HG02678 (cell line): Measurements from ENCODE around the gene TBX20.
"Not testable (repeated sequence)": the region's sequence is repeated elsewhere in the genome, so short reads cannot be mapped to it uniquely, and the experiment has no call there.

ENCODE experiments used
- ATAC-seq: cut with Tn5 transposase; IDR thresholded peaks from one replicate; pipeline ENCODE4 v1.9.1; 2021; ENCODE audit warnings: mild to moderate bottlenecking, moderate library complexity; ENCODE audit not compliant: unreplicated experiment

Gene TBX20

GRCh38 chr7:35228496-35229051 is 25.3 kb downstream of the TBX20 start:
- not testable (repeated sequence) for ATAC-seq

GRCh38 chr7:35227438-35227837 is 26.5 kb downstream of the TBX20 start:
- not testable (repeated sequence) for ATAC-seq

GRCh38 chr7:35222445-35222844 is 31.5 kb downstream of the TBX20 start:
- ATAC-seq, result not testable (repeated sequence)

- not testable (repeated sequence) for ATAC-seq
Measured at GRCh38 chr7:35220176-35220575, 33.7 kb downstream of the TBX20 start.

- not testable (repeated sequence) for ATAC-seq
Measured at GRCh38 chr7:35216033-35216432, 37.9 kb downstream of the TBX20 start.

- ATAC-seq, result not testable (repeated sequence)
Measured at GRCh38 chr7:35215063-35215462, 38.8 kb downstream of the TBX20 start.

GRCh38 chr7:35206924-35207323 is 47.0 kb downstream of the TBX20 start:
- ATAC-seq, result not testable (repeated sequence)

- not testable (repeated sequence) for ATAC-seq
Measured at GRCh38 chr7:35204850-35205249, 49.0 kb downstream of the TBX20 start.

GRCh38 chr7:35204031-35204430 is 49.9 kb downstream of the TBX20 start:
- not testable (repeated sequence) for ATAC-seq

GRCh38 chr7:35202353-35202752 is 51.5 kb downstream of the TBX20 start:
- not testable (repeated sequence) for ATAC-seq

GRCh38 chr7:35200170-35200569 is 53.7 kb downstream of the TBX20 start:
- not testable (repeated sequence) for ATAC-seq

- ATAC-seq, result not testable (repeated sequence)
Measured at GRCh38 chr7:35198370-35199140, 55.3 kb downstream of the TBX20 start.

- not testable (repeated sequence) for ATAC-seq
Measured at GRCh38 chr7:35191571-35191970, 62.3 kb downstream of the TBX20 start.

GRCh38 chr7:35190146-35190773 is 63.6 kb downstream of the TBX20 start:
- ATAC-seq, result not testable (repeated sequence)

GRCh38 chr7:35186751-35187150 is 67.1 kb downstream of the TBX20 start:
- ATAC-seq, result not testable (repeated sequence)

- no peak for ATAC-seq
Measured at GRCh38 chr7:35185908-35186731, 67.8 kb downstream of the TBX20 start.

- ATAC-seq, result not testable (repeated sequence)
Measured at GRCh38 chr7:35185578-35185907, 68.4 kb downstream of the TBX20 start.

- not testable (repeated sequence) for ATAC-seq
Measured at GRCh38 chr7:35184961-35185360, 68.9 kb downstream of the TBX20 start.

- not testable (repeated sequence) for ATAC-seq
Measured at GRCh38 chr7:35183873-35184503, 69.9 kb downstream of the TBX20 start.

- ATAC-seq, result not testable (repeated sequence)
Measured at GRCh38 chr7:35180665-35181064, 73.2 kb downstream of the TBX20 start.

GRCh38 chr7:35173176-35173575 is 80.7 kb downstream of the TBX20 start:
- not testable (repeated sequence) for ATAC-seq
